NCI-H1105 (cell line): Measurements from ENCODE around the gene PRKACB.
"Not testable (repeated sequence)": the region's sequence is repeated elsewhere in the genome, so short reads cannot be mapped to it uniquely, and the experiment has no call there.

Source experiments
- DNase-seq: peaks from one replicate; lab custom pipeline; 2025; lab: John Stamatoyannopoulos, UW

PRKACB gene

DNA sequence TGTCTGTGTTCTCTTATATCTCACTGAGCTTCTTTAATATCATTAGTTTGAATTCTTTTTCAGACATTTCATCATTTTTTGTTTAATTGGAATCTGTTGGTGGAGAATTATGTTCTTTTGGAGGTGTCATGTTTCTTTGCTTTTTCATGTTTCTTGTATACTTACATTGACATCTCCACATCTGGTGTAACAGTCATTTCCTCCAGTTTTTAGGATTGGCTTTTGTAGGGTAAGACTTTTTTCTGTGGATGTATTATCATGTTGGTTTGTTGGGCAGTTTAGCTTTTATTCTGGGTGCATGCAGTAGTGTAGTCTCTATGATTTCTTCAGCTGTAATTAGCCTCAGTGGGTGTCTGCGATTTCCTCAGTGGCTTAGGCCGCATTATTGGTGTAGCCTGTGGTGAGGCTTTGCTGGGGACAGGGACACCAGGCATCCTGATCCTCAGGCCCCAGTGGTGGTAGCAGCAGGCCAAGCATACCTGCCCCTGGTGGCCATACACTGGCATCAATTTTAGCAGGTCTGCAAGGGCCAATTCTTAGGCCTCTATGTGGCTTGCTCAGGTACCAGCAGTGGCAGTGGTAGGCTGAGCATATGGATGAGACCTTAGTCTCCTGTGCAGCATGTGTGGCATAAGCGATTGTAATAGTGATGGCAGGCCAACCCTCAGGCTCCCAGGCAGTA lies 79.8 kb downstream of the PRKACB start:
- no peak for DNase-seq

DNA sequence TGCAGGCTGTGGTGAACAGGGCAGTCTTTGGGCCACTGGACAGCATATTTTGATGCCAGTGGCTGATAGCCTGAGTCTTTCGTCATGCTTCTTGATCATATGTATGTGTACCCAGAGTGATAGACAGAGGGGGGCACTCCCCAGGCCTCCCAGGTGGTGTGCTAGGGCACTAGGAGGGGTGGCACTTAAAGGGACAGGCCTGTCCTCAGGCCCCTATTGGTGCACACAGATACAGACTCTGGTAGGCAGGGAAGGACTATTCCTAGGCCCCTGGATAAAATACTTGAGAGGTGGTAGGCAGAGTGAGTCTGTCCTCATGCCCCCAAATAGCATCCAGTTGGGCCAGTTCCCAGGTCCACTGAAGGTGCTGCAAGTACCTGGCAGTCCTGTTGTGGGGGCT lies 80.8 kb downstream of the PRKACB start:
- DNase-seq: no peak

DNA sequence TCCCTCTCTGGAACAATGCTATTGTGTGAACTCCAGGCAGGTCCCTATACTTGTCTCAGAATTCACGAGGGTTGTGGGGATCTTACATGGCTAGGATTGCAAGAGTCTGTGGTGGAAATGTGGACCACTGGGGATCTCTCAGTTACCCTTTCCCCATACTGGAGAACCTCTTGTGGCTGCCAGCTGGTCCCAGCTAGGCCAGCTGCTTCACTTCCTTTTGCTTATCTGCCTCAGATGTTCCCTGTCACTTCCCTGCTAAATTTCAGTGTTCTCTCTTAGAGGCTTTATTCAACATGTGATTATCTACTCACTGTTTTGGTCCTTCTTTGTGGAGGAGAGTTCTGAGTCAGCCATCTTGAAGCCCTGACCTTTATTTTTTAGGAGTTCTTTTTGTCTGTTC lies 81.6 kb downstream of the PRKACB start:
- DNase-seq: no peak

DNA sequence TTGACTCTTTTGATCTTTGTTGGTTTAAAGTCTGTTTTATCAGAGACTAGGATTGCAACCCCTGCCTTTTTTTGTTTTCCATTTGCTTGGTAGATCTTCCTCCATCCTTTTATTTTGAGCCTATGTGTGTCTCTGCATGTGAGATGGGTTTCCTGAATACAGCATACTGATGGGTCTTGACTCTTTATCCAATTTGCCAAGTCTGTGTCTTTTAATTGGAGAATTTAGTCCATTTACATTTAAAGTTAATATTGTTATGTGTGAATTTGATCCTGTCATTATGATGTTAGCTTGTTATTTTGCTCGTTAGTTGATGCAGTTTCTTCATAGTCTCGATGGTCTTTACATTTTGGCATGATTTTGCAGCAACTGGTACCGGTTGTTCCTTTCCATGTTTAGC lies 88.6 kb downstream of the PRKACB start:
- DNase-seq: not testable (repeated sequence)

DNA sequence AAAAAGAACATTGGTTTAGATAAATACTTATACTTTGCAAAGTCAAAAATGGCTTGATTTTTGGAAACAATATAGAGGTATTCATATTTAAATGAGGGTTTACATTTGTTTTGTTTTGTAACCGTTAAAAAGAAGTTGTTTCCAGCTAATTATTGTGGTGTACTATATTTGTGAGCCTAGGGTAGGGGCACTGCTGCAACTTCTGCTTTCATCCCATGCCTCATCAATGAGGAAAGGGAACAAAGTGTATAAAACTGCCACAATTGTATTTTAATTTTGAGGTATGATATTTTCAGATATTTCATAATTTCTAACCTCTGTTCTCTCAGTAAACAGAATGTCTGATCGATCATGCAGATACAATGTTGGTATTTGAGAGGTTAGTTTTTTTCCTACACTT lies 92.2 kb downstream of the PRKACB start:
- no peak for DNase-seq

DNA sequence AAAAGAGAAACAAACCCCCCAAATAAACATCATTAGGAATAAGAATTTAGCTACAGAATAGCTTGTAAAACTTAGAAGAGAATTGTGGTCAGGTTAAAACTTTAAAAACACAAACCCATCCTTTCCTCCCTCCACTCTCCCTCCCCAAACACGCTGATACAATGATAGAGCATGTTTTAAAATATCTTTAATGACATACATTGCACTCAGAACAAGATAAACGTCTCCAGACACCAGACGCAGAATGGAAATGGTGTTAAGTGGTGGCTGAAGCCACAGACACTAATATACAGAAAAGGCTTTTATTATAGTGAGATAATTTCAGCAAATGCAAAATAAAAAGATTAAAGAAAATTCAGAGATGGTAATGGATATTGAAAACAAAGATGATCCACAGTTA lies 98.6 kb downstream of the PRKACB start:
- no peak for DNase-seq

DNA sequence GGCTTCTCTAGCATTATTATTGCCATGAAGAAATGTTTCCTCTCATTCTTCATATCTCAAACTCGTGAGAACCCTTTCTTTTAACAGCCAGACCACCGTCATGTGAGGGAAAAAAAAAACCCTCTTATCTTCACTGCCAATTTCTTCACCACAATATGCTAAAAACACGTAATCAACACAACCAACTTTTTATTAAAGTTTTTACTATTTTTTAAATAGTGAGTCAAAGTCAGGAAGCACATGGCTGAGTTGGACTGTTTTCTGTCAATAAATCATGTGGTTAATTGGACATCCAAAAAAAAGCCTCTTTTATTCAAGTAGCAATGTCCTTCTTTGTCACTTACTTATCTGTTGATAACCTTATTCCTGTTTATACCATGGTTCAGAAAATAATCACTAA lies 101.5 kb downstream of the PRKACB start:
- no peak for DNase-seq

DNA sequence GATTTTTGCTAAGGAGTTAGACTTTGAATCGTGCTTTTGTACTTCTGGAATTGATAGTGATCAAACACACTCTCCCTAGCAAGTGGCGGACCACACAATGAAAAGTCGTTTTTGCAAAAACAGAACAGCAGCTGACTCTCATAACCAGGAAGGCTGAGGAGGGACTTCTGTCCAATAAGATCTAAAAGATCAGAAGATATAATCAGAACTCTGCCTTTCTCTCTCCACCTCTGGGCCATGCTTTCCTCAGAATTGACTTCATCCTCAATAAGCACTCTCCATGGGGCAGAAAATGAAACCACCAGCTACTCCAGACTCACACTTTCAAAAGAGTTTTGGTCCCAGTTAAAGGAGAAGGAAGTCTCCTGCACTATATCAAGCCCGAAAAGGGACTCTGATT lies 102.1 kb downstream of the PRKACB start:
- no peak for DNase-seq

- DNase-seq: no peak
These were observed 103.6 kb downstream of the PRKACB start for GRCh38 chr1:84247425-84248220.

DNA sequence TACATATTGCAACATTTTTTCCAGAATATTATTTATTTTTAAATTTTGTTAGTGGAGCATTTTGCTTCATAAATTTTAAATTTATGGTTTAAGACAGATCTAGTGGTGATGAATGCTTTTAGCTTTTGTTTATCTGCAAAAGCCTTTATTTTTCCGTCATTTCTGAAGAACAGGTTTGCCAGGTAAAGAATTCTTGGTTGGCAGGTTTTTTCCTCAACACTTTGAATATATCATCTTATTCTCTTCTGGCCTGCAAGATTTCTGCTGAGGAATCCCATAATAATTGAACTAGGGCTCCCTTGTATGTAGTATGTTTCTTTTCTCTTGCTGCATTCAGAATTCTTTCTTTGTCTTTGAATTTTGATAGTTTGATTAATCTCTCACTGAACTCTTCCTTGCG lies 106.6 kb downstream of the PRKACB start:
- no peak for DNase-seq

GRCh38 chr1:84253036-84253435 lies 109.0 kb downstream of the PRKACB start:
- no peak for DNase-seq

GRCh38 chr1:84253891-84254290 lies 109.8 kb downstream of the PRKACB start:
- DNase-seq: no peak

DNA sequence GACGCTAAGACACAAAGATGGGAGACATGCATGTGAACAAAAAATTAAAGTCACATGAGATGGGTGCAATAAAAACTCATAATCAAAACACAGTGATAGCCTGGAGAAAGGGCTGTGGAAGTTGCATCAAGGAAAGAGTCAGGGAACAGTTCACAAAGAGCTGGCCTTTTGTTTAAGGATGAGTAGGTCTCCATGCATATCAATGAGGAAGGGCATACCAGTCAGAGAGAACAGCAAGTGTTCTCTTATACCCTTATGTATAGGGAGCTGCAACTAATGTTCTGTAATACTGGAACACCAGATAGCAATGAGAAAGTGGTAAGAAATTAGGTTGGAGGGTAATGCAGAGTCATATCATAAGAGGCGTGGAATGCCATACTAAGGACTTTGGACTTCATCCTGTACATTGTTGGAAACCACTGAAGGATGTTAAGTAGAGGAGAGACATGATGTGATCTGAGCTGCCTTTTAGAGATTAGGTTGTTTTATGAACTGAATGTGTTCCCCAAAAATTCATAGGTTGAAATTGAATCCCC lies 110.7 kb downstream of the PRKACB start:
- no peak for DNase-seq

DNA sequence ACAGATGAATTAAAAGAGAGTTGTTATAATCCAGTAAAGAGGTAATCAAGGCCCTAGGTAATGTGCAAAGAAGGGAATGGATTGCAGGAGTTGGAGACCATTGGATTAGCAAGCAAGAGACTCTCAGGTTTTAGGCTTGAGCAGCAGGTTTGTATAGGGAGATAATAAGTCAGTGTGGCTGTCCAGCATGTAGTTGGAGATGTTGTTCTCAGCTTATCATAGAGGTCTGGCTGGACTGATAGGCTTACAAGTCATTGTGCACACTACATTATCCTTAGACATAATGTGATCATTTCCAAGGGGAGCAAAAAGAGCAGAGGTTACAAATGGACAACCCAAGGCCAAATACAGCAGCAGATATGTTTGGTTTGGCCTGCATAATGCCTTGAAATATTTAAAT lies 111.5 kb downstream of the PRKACB start:
- no peak for DNase-seq

DNA sequence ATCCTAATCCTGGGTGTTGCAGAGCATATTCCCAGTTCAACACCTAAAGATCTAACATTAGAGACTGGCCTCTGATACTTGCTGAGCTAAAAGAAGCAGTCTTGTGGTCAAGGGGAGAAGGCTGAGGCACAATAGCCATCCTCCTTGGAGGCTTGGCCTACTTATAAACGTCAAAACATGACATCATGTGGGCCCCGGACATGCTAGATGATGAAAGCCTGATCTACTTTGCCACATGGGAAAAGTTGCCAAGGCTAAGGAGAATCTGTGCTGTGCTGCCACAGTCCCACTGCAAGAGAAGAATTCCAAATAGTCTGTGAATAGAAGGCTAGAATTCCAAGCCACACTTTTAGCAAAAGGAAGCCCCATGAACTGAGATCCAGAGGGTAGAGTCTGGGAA lies 113.5 kb downstream of the PRKACB start:
- DNase-seq: no peak

DNA sequence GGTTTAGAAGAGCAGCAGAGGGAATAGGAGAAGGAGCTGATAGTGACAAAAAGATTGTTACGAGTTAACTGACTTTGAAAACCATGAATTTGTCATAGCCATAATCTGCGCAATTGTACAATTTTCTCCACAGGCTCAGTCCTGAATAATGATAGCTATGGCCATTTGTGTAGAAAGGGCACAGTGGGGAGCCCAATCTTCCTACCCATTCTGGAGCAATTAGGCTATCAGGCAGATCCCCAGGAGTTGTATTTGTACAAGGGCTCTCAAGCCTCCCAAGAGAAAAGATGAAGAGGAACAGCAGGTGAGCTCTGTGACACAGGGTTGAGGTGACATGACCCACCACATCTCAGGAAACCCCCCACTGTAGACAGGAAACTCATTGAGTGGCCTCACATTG lies 115.3 kb downstream of the PRKACB start:
- no peak for DNase-seq

GRCh38 chr1:84259989-84260388 lies 115.9 kb downstream of the PRKACB start:
- DNase-seq: no peak

GRCh38 chr1:84260852-84261518 lies 116.9 kb downstream of the PRKACB start:
- DNase-seq: peak; percentile 45

GRCh38 chr1:84264961-84265360 lies 120.9 kb downstream of the PRKACB start:
- no peak for DNase-seq

DNA sequence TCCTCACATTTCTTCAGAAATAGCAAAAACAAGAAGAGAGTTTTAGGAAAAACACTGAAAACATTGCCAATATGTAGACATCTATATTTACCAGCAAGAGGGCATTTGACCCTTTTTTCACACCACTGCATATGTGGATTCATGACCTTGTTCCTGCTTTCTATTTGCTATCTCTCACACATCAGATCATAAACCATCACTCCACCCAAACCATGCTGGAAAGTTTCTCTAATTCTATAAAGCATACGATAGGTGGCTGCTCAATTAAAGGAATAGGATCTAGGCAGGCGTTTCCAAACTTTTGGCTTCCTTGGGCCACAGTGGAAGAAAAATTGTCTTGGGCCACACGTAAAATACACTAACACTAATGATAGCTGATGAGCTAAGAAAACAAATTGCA lies 121.8 kb downstream of the PRKACB start:
- DNase-seq: no peak

DNA sequence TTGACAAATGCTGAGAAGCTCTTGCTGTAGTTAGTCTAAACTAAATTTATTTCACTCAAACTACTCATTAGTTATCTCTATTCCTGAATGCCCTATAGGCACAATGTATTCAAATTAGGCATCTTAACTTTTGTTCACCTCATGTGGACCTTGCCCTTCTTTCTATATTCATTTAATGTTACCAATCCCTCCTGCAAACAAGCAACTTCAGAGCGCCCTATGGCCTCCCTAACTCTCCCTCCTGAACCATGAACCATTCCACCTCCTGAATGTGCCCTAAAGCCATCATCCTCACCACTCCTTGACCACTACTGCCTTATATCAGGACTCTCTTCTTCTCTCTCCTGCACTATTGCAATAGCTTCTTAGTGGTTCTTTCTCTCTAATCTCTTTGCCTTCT lies 122.7 kb downstream of the PRKACB start:
- DNase-seq: no peak

GRCh38 chr1:84267476-84267875 lies 123.4 kb downstream of the PRKACB start:
- no peak for DNase-seq

DNA sequence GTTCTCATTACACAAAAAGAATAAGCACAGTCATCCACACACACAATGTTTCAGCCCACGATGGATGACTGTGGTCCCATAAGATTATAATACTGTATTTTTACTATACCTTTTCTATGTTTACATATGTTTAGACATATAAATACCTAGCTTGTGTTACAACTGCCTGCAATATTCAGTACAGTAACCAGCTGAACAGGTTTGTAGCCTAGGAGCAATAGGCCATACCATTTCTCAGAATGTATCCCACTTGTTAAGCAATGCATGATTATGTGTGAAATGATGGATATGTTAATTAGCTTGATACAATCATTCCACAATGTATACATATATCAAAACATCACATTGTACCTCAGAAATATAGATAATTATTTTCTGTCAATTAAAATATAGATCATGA lies 124.3 kb downstream of the PRKACB start:
- DNase-seq: no peak
